Subcutaneous adipose tissue (tissue), 4 donors: ENCODE results near the gene ROR1. TPM values are rescaled to one million over a fixed set of nuclear protein-coding genes. Genes with fewer than 3 reads are reported as not detected.

ENCODE experiments used
- total RNA-seq, 4 donors: library from RNA; depleted of rRNA; stranded (reverse); fragments of >200 nt; gene quantifications; one replicate each; pipeline ENCODE4 v1.1.0, GENCODE V29; 2016
- TF ChIP-seq, protein P1 (sequence below): fragments of 450-650 bp; IDR thresholded peaks from one replicate; pipeline ENCODE4 v1.5.1; 2016; ENCODE audit warnings: low read depth, mild to moderate bottlenecking, control low read depth, antibody characterized with exemption, moderate library complexity

The ROR1 gene
- total RNA-seq, 4 donors from 2014 or later, result 5.8 to 10.2 (median 8.6) TPM

DNA sequence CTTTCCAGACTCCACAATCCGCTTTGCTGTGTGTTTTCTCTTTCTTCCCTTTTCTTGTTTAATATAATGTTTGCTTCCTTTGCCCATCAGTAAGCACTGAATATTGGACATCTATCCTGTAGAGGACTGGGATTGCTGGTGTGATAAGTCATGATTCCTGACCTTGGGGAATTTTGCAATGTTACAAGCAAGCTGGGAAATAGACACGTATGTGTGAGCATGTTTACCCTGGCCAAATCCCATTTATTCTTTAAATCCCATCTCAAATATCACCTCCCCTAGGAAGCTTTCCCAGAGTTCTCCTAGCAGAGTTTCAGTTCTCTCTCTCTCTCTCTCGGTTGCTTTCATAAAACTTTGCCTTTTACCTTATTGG is 155.3 kb downstream of the ROR1 start:
- TF ChIP-seq, protein P1, sequence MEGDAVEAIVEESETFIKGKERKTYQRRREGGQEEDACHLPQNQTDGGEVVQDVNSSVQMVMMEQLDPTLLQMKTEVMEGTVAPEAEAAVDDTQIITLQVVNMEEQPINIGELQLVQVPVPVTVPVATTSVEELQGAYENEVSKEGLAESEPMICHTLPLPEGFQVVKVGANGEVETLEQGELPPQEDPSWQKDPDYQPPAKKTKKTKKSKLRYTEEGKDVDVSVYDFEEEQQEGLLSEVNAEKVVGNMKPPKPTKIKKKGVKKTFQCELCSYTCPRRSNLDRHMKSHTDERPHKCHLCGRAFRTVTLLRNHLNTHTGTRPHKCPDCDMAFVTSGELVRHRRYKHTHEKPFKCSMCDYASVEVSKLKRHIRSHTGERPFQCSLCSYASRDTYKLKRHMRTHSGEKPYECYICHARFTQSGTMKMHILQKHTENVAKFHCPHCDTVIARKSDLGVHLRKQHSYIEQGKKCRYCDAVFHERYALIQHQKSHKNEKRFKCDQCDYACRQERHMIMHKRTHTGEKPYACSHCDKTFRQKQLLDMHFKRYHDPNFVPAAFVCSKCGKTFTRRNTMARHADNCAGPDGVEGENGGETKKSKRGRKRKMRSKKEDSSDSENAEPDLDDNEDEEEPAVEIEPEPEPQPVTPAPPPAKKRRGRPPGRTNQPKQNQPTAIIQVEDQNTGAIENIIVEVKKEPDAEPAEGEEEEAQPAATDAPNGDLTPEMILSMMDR, result no peak

GRCh38 chr1:63931468-63931867 is 157.7 kb downstream of the ROR1 start:
- TF ChIP-seq, protein P1, result no peak

- TF ChIP-seq, protein P1, result no peak
These were observed 160.9 kb downstream of the ROR1 start for GRCh38 chr1:63934697-63935096.

DNA sequence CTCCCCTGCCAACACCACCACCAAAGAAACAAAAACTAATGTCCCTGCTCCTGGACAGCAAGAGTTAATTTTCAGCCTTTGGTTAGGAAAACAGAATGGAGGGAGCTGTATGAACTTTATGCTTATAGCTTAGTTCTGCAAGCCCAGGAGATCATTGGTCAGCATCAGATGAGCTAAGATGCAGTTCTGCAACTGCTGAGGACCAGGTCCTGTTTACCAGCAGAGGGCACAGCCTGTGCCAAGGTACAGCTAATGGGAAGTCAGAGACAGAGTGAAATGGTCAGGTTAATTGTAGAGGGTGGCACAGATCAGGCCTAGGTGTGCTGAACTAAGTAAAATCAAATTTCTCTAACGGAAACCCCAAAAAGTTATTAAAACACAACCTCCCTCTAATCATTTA is 161.3 kb downstream of the ROR1 start:
- TF ChIP-seq, protein P1, result no peak

GRCh38 chr1:63935553-63935952 is 161.7 kb downstream of the ROR1 start:
- TF ChIP-seq, protein P1, result no peak

DNA sequence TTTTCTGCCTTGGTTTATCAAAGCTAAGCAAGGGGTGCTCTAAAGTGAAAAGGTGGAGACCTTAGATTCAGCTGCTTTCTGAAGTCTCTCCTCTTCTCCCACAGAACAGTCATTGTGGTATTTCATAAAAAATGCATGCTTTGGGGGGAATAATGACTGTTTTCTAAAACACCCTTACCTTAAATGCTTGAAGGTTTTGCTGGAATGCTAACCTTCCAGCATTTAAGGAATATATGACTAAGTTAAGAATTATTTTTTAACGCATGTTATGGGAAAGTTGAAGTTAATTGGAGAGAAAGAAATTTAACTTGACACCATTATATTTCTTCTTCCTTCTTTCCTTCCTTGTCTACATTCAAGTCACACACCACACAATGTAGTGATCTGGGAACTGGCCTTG is 162.5 kb downstream of the ROR1 start:
- TF ChIP-seq, protein P1, result no peak

- TF ChIP-seq, protein P1, result no peak
These were observed 163.0 kb downstream of the ROR1 start for GRCh38 chr1:63936801-63937200.
